Trophoblast cell (in vitro differentiated cells and primary cell): ENCODE data around the gene CASP8.
"Not testable (repeated sequence)": the region's sequence is repeated elsewhere in the genome, so short reads cannot be mapped to it uniquely, and the experiment has no call there.

Source experiments
- DNase-seq, 2 donors: peaks; one replicate each; pipeline ENCODE4 v3.0.0-alpha.2; 2016
- H2AFZ ChIP-seq: 2 replicates; pipeline ENCODE4 v1.6.1; 2013; ENCODE audit warnings: low read length, moderate library complexity, mild to moderate bottlenecking; ENCODE audit not compliant: insufficient read depth, poor library complexity
- H2AK5ac ChIP-seq: 2 replicates; pipeline ENCODE4 v1.6.1; 2013; ENCODE audit warnings: mild to moderate bottlenecking, low read length
- H2BK120ac ChIP-seq: 2 replicates; pipeline ENCODE4 v1.6.1; 2013; ENCODE audit warnings: low read length, mild to moderate bottlenecking, moderate library complexity; ENCODE audit not compliant: insufficient read depth, poor library complexity
- H2BK12ac ChIP-seq: 2 replicates; pipeline ENCODE4 v1.6.1; 2013; ENCODE audit warnings: mild to moderate bottlenecking, low read length, moderate library complexity
- H2BK5ac ChIP-seq: 2 replicates; pipeline ENCODE4 v1.6.1; 2013; ENCODE audit warnings: low read length, low read depth, moderate library complexity, mild to moderate bottlenecking; ENCODE audit not compliant: poor library complexity
- H3K14ac ChIP-seq: 2 replicates; pipeline ENCODE4 v1.6.1; 2013; ENCODE audit warnings: mild to moderate bottlenecking, low read length
- H3K18ac ChIP-seq: 2 replicates; pipeline ENCODE4 v1.6.1; 2013; ENCODE audit warnings: mild to moderate bottlenecking, low read length
- H3K23ac ChIP-seq: 2 replicates; pipeline ENCODE4 v1.6.1; 2013; ENCODE audit warnings: low read length
- H3K27ac ChIP-seq: 2 replicates; pipeline ENCODE4 v1.5.1; 2013; ENCODE audit warnings: low read depth, mild to moderate bottlenecking, inconsistent platforms, low read length, moderate library complexity
- H3K27me3 ChIP-seq: 2 replicates; pipeline ENCODE4 v1.6.1; 2013; ENCODE audit warnings: inconsistent platforms, mild to moderate bottlenecking, low read length, moderate library complexity; ENCODE audit not compliant: insufficient read depth
- H3K36me3 ChIP-seq, 2 experiments: 1 replicate in 1 of 2; 2 replicates in 1 of 2; pipeline ENCODE4 v1.6.1; 2013; ENCODE audit warnings: low read length in 2 of 2, mild to moderate bottlenecking in 2 of 2, moderate library complexity in 1 of 2; ENCODE audit not compliant: insufficient read depth in 2 of 2, control insufficient read depth in 1 of 2
- H3K4ac ChIP-seq: 2 replicates; pipeline ENCODE4 v1.6.1; 2013; ENCODE audit warnings: low read depth, mild to moderate bottlenecking, low read length, moderate library complexity
- H3K4me1 ChIP-seq, 2 experiments: 1 replicate in 1 of 2; 2 replicates in 1 of 2; pipeline ENCODE4 v1.6.1; 2013; ENCODE audit warnings: low read length in 2 of 2, mild to moderate bottlenecking in 2 of 2, moderate library complexity in 1 of 2; ENCODE audit not compliant: insufficient read depth in 2 of 2, control insufficient read depth in 1 of 2
- H3K4me2 ChIP-seq: 2 replicates; pipeline ENCODE4 v1.6.1; 2013; ENCODE audit warnings: inconsistent platforms, mild to moderate bottlenecking, low read length, moderate library complexity
- H3K4me3 ChIP-seq: 2 replicates; pipeline ENCODE4 v1.5.1; 2013; ENCODE audit warnings: mild to moderate bottlenecking, low read depth, low read length, inconsistent platforms
- H3K79me1 ChIP-seq: one replicate; pipeline ENCODE4 v1.6.1; 2013; ENCODE audit warnings: low read length
- H3K79me2 ChIP-seq: 2 replicates; pipeline ENCODE4 v1.6.1; 2013; ENCODE audit warnings: low read length, mild to moderate bottlenecking; ENCODE audit not compliant: control insufficient read depth, insufficient read depth, poor library complexity
- H3K9ac ChIP-seq: 2 replicates; pipeline ENCODE4 v1.6.1; 2013; ENCODE audit warnings: mild to moderate bottlenecking, low read length
- H3K9me3 ChIP-seq: 2 replicates; pipeline ENCODE4 v1.6.1; 2013; ENCODE audit warnings: low read depth, mild to moderate bottlenecking, control low read depth, inconsistent platforms, low read length; ENCODE audit not compliant: insufficient read depth
- H4K12ac ChIP-seq: 2 replicates; pipeline ENCODE4 v1.6.1; 2013; ENCODE audit warnings: low read depth, mild to moderate bottlenecking, low read length, moderate library complexity
- H4K8ac ChIP-seq: 2 replicates; pipeline ENCODE4 v1.6.1; 2013; ENCODE audit warnings: low read depth, mild to moderate bottlenecking, low read length, moderate library complexity
- H4K91ac ChIP-seq: one replicate; pipeline ENCODE4 v1.6.1; 2013; ENCODE audit warnings: low read depth, mild to moderate bottlenecking, low read length, moderate library complexity
- WGBS: extraction: QIAGEN DNeasy Blood & Tissue Kit; methylation state at CpG from one replicate; pipeline ENCODE4 v1.1.7; 2013; ENCODE audit warnings: missing lambda C conversion rate; ENCODE audit not compliant: insufficient read length, insufficient coverage; ENCODE audit errors: extremely low coverage; 5-methylcytosine and 5-hydroxymethylcytosine counted together

The CASP8 gene

GRCh38 chr2:201239167-201239935, 21.0 kb upstream of the CASP8 start:
- not testable (repeated sequence) for H3K79me2 ChIP-seq, H2AK5ac ChIP-seq, H3K4me1 ChIP-seq, H4K91ac ChIP-seq, H2BK12ac ChIP-seq, H3K9ac ChIP-seq, H3K79me1 ChIP-seq, H3K9me3 ChIP-seq, H2AFZ ChIP-seq, H3K23ac ChIP-seq, H3K36me3 ChIP-seq, H3K4me3 ChIP-seq, H4K8ac ChIP-seq, H3K18ac ChIP-seq, H4K12ac ChIP-seq, H2BK120ac ChIP-seq, H3K4me2 ChIP-seq, H2BK5ac ChIP-seq, H3K27ac ChIP-seq, H3K4ac ChIP-seq, H3K27me3 ChIP-seq, H3K14ac ChIP-seq
- no CpG with 5 or more reads among the region's 21 CpGs for WGBS
- DNase-seq = peak in 1 of 2 donors; percentile 22

DNA sequence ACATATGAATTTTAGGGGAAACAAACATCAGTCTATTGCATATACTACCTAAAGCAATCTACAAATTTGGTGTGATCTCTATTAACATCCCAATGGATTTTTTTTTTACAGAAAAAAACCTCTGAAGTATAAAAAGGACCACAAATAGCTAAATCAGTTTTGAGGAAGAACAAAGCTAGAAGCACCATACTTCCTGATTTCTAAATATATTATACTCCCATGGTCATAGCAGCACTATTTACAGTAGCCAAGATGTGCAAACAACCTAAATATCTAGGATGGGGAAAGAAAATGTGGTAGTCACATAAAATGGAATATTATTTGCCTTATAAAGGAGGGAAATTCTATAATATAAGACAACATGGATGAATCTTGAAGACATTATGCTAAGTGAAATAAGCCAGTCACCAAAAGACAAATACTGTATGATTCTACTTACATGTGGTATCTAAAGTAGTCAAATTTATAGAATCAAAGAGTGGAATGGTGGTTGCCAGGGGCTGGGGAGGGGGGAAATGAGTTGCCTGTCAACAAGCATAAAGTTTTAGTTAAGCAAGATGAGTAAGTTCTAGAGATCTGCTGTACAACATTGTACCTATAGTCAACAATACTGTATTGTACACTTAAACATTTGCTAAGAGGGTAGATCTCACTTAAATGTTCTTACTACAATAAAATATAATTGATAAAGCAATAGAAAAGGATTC, 17.6 kb upstream of the CASP8 start:
- Histone ChIP-seq H3K23ac (no peak overlapping the region), H4K8ac (no peak overlapping the region), H3K9ac (no peak overlapping the region), H2AFZ (no peak overlapping the region), H3K27ac (no peak overlapping the region), H3K36me3 (no peaks in the 10 kb centered on the region), H3K9me3 (no peaks in the 10 kb centered on the region), H4K91ac (no peak overlapping the region), H2BK5ac (no peak overlapping the region), H4K12ac (no peak overlapping the region), H3K4me2 (no peak overlapping the region), H3K14ac (no peak overlapping the region), H2BK120ac (no peak overlapping the region), H2BK12ac (no peak overlapping the region), H3K4ac (no peak overlapping the region), H2AK5ac (no peak overlapping the region), H3K79me1 (no peaks in the 10 kb centered on the region), H3K18ac (no peak overlapping the region), H3K27me3 (no peaks in the 10 kb centered on the region), H3K4me3 (no peak overlapping the region), H3K4me1 (no peaks in the 10 kb centered on the region), H3K79me2 (no peaks in the 10 kb centered on the region)
- DNase-seq = no peak

DNA sequence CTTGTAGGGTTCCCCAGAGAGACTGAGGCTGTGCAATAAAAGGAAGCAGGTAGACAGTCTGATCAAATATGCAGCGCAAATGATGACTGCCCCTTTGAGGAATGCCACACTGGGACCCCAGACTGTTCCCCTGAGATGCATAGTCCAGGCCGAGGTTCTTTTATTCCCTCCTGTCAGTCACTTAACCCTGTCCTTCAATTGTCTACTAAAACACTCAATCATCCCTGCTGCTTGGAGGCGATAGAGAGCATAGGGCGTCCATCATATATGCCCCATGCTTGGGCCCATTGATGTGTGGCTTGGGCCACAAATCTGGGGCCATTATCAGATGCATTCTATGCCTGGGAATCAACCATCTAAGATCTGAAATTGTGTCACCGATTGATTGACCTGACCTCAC, 15.5 kb upstream of the CASP8 start:
- no peaks in the 10 kb centered on the region for H3K79me2 ChIP-seq
- H3K27me3 ChIP-seq = no peaks in the 10 kb centered on the region
- no peak overlapping the region for H4K8ac ChIP-seq
- no peaks in the 10 kb centered on the region for H3K36me3 ChIP-seq
- H2AFZ ChIP-seq = no peak overlapping the region
- no peak overlapping the region for H3K14ac ChIP-seq
- H3K9me3 ChIP-seq = no peaks in the 10 kb centered on the region
- H4K12ac ChIP-seq = no peak overlapping the region
- no peak overlapping the region for H3K4me2 ChIP-seq
- no peak overlapping the region for H2BK12ac ChIP-seq
- no CpG with 5 or more reads among the region's 5 CpGs for WGBS
- no peak overlapping the region for H3K18ac ChIP-seq
- H3K9ac ChIP-seq = no peak overlapping the region
- H3K23ac ChIP-seq = no peak overlapping the region
- H2AK5ac ChIP-seq = no peak overlapping the region
- H2BK120ac ChIP-seq = no peak overlapping the region
- DNase-seq = no peak
- no peaks in the 10 kb centered on the region for H3K4me1 ChIP-seq
- H4K91ac ChIP-seq = no peak overlapping the region
- no peaks in the 10 kb centered on the region for H3K79me1 ChIP-seq
- H2BK5ac ChIP-seq = no peak overlapping the region
- no peak overlapping the region for H3K4me3 ChIP-seq
- H3K27ac ChIP-seq = no peak overlapping the region
- no peak overlapping the region for H3K4ac ChIP-seq

DNA sequence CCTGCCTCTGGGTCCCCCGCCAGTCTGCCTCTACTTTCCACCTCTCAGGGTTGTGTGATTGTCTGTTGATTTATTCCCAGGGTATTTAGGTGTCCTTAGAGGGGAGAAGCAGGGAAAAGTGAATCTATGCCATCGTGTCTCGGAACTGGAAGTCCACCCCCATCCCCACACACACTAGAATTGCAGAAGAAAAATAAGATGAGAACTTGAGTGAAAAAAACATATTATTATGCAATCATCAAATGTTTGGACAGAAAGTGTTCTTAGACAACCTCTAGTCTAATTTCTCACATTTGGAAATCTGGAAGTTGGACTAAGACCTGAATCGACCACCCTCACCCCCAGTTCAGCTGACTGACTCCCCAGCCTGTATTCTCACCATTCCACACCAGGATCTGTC, 14.1 kb upstream of the CASP8 start:
- no peak overlapping the region for H2AK5ac ChIP-seq
- no peak overlapping the region for H3K4me3 ChIP-seq
- no peak overlapping the region for H4K12ac ChIP-seq
- H3K23ac ChIP-seq = no peak overlapping the region
- no peaks in the 10 kb centered on the region for H3K79me1 ChIP-seq
- no peak overlapping the region for H2BK120ac ChIP-seq
- no peak overlapping the region for H2AFZ ChIP-seq
- no CpG with 5 or more reads among the region's 4 CpGs for WGBS
- no peak overlapping the region for H3K18ac ChIP-seq
- no peak overlapping the region for H3K4ac ChIP-seq
- no peak overlapping the region for H3K4me2 ChIP-seq
- H3K9ac ChIP-seq = no peak overlapping the region
- no peaks in the 10 kb centered on the region for H3K79me2 ChIP-seq
- H3K27me3 ChIP-seq = no peaks in the 10 kb centered on the region
- H4K8ac ChIP-seq = no peak overlapping the region
- H3K14ac ChIP-seq = no peak overlapping the region
- no peak for DNase-seq
- no peaks in the 10 kb centered on the region for H3K9me3 ChIP-seq
- no peak overlapping the region for H3K27ac ChIP-seq
- no peak overlapping the region for H4K91ac ChIP-seq
- H2BK12ac ChIP-seq = no peak overlapping the region
- no peaks in the 10 kb centered on the region for H3K36me3 ChIP-seq
- no peak overlapping the region for H2BK5ac ChIP-seq
- no peaks in the 10 kb centered on the region for H3K4me1 ChIP-seq
